ENCODE measurements around the gene NPY5R.

The NPY5R gene

GRCh38 chr4:163295138-163295537 is 48.6 kb upstream of the NPY5R start:
- Histone ChIP-seq H3K4me3 (ENCODE audit: low read depth, low read length) (no peak overlapping the region), H3K27ac (ENCODE audit: extremely low read depth, low read depth, low read length) (no peak overlapping the region), H3K4me1 (ENCODE audit: control insufficient read depth, insufficient read depth, low read length) (no peaks in the 10 kb centered on the region), H3K36me3 (ENCODE audit: control insufficient read depth in 2 of 2, insufficient read depth in 1 of 2, low read length in 2 of 2) (no peaks in the 10 kb centered on the region), H3K9me3 (ENCODE audit: control insufficient read depth, insufficient read depth, low read depth, low read length) (no peaks in the 10 kb centered on the region)
- CTCF ChIA-PET: no interaction called here
- TF ChIP-seq ZNF324 (tag by site-specific recombination; IDR thresholded peaks at IDR 0.05): no peak
- TF ChIP-seq ZBTB8A (tag by site-specific recombination; IDR thresholded peaks at IDR 0.05): no peak
- no peak for TF ChIP-seq ZBTB26 (tag by site-specific recombination; optimal IDR thresholded peaks at IDR 0.05)
- no peak for TF ChIP-seq ZNF138 (tag by site-specific recombination; IDR thresholded peaks at IDR 0.05; ENCODE audit: borderline replicate concordance)
- TF ChIP-seq ZNF701 (tag by site-specific recombination; IDR thresholded peaks at IDR 0.05): no peak
- TF ChIP-seq ZBTB20 (tag by site-specific recombination; IDR thresholded peaks at IDR 0.05): no peak
- no peak for TF ChIP-seq ZNF404 (tag by site-specific recombination; IDR thresholded peaks at IDR 0.05)
- no peak for TF ChIP-seq ZNF155 (tag by site-specific recombination; IDR thresholded peaks at IDR 0.05)
- no peak for TF ChIP-seq AEBP2 (tag by site-specific recombination; IDR thresholded peaks at IDR 0.05; ENCODE audit: borderline replicate concordance)
- no peak for TF ChIP-seq ZNF223 (tag by site-specific recombination; IDR thresholded peaks at IDR 0.05)
- no peak for TF ChIP-seq ZNF221 (tag by site-specific recombination; IDR thresholded peaks at IDR 0.05; ENCODE audit: borderline replicate concordance)
- no peak for TF ChIP-seq ZNF341 (tag by site-specific recombination; IDR thresholded peaks at IDR 0.05; ENCODE audit: low read depth)
- TF ChIP-seq PRDM2 (tag by site-specific recombination; IDR thresholded peaks at IDR 0.05; ENCODE audit: borderline replicate concordance): no peak
- TF ChIP-seq ZNF114 (tag by site-specific recombination; IDR thresholded peaks at IDR 0.05): no peak
- TF ChIP-seq ZNF311 (tag by site-specific recombination; IDR thresholded peaks at IDR 0.05; ENCODE audit: borderline replicate concordance): no peak
- TF ChIP-seq REPIN1 (tag by site-specific recombination; IDR thresholded peaks at IDR 0.05; ENCODE audit: low read depth): no peak
- TF ChIP-seq TCF7L2 (IDR thresholded peaks at IDR 0.05; ENCODE audit: borderline replicate concordance, low read depth, low read length): no peak
- no peak for TF ChIP-seq ZNF121 (tag by site-specific recombination; IDR thresholded peaks at IDR 0.05)
- TF ChIP-seq ZNF214 (tag by site-specific recombination; IDR thresholded peaks at IDR 0.05; ENCODE audit: borderline replicate concordance): no peak
- POLR2A ChIA-PET: no interaction called here

Data from HEK293 (cell line).